NCI-H2081 treated with DMSO at 0.1 percent for 48 hours (cell line): ENCODE data around the gene PROZ.
"Not testable (repeated sequence)": the region's sequence is repeated elsewhere in the genome, so short reads cannot be mapped to it uniquely, and the experiment has no call there.

Source experiments
- DNase-seq: peaks from one replicate; lab custom pipeline; 2025; lab: John Stamatoyannopoulos, UW

Gene PROZ

GRCh38 chr13:113157929-113158747, at the start of gene PROZ:
TSS of gene PROZ (plus strand) at chr13:113158648. CDS start at chr13:113158661, 13 bp downstream.
- no peak for DNase-seq

- DNase-seq: no peak
Measured at GRCh38 chr13:113109151-113110047, 49.0 kb upstream of the PROZ start.

- no peak for DNase-seq
Measured at GRCh38 chr13:113110048-113110851, 48.2 kb upstream of the PROZ start.

GRCh38 chr13:113110852-113111315, 47.6 kb upstream of the PROZ start:
- DNase-seq: no peak

- DNase-seq: not testable (repeated sequence)
Measured at GRCh38 chr13:113111821-113112220, 46.6 kb upstream of the PROZ start.

- not testable (repeated sequence) for DNase-seq
Measured at GRCh38 chr13:113112475-113112874, 46.0 kb upstream of the PROZ start.

- no peak for DNase-seq
Measured at GRCh38 chr13:113112893-113113845, 45.3 kb upstream of the PROZ start.

- no peak for DNase-seq
Measured at GRCh38 chr13:113113846-113114271, 44.6 kb upstream of the PROZ start.

- DNase-seq: no peak
Measured at GRCh38 chr13:113114511-113115362, 43.7 kb upstream of the PROZ start.

- DNase-seq: no peak
Measured at GRCh38 chr13:113115363-113116205, 42.9 kb upstream of the PROZ start.

GRCh38 chr13:113116206-113116800, 42.1 kb upstream of the PROZ start:
- DNase-seq: no peak

- DNase-seq: no peak
Measured at GRCh38 chr13:113116871-113117271, 41.6 kb upstream of the PROZ start.

GRCh38 chr13:113117335-113117872, 41.0 kb upstream of the PROZ start:
- no peak for DNase-seq

GRCh38 chr13:113117911-113118260, 40.6 kb upstream of the PROZ start:
- DNase-seq: no peak

GRCh38 chr13:113118261-113119021, 40.0 kb upstream of the PROZ start:
- no peak for DNase-seq

GRCh38 chr13:113119166-113119821, 39.2 kb upstream of the PROZ start:
- no peak for DNase-seq

- no peak for DNase-seq
Measured at GRCh38 chr13:113119822-113120189, 38.6 kb upstream of the PROZ start.
